ENCODE measurements around the gene DONSON. TPM values are rescaled to one million over a fixed set of nuclear protein-coding genes. Genes with fewer than 3 reads are reported as not detected.

The DONSON gene
- polyA plus RNA-seq, 3 donors = 0.94 to 8.6 (median 1.5) TPM

DNA sequence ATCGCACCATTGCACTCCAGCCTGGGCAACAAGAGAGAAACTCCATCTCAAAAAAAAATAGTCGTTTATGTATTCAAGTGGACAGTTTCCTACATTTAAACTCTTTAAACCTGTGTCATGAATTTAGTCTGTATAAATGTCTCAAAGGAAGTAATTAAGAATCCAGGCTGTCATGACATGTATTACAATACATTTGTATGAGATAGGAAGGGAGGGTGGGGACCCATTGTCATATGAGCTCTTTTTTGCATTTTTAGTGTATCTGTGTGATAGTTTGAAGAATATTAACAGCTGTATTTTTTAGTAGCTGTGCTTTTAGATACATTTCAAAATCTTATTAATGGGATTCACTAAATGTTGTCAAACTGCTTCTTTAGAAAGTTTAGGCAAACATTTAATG is 20.0 kb downstream of the DONSON start:
- no CpG with 5 or more reads among the region's 2 CpGs for WGBS (ENCODE audit: insufficient coverage)
- H3K4me3 Mint-ChIP-seq = no peak overlapping the region
- H3K9me3 Mint-ChIP-seq = no peaks in the 10 kb centered on the region
- no peaks in the 10 kb centered on the region for H3K4me1 Mint-ChIP-seq
- H3K27me3 Mint-ChIP-seq (ENCODE audit: low read depth in 3 of 3) = no peaks in the 10 kb centered on the region
- H4K20me1 ChIP-seq (ENCODE audit: insufficient read depth, low read length) = peaks cover 94% of the 10 kb centered on the region
- TF ChIP-seq, protein P1, sequence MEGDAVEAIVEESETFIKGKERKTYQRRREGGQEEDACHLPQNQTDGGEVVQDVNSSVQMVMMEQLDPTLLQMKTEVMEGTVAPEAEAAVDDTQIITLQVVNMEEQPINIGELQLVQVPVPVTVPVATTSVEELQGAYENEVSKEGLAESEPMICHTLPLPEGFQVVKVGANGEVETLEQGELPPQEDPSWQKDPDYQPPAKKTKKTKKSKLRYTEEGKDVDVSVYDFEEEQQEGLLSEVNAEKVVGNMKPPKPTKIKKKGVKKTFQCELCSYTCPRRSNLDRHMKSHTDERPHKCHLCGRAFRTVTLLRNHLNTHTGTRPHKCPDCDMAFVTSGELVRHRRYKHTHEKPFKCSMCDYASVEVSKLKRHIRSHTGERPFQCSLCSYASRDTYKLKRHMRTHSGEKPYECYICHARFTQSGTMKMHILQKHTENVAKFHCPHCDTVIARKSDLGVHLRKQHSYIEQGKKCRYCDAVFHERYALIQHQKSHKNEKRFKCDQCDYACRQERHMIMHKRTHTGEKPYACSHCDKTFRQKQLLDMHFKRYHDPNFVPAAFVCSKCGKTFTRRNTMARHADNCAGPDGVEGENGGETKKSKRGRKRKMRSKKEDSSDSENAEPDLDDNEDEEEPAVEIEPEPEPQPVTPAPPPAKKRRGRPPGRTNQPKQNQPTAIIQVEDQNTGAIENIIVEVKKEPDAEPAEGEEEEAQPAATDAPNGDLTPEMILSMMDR (IDR thresholded peaks at IDR 0.05) = no peak
- H3K4me2 ChIP-seq (replicated peaks; ENCODE audit: extremely low read depth, low read length, poor library complexity, severe bottlenecking) = no peak overlapping the region
- no peaks in the 10 kb centered on the region for H3K9me3 ChIP-seq (replicated peaks in 1 of 2; ENCODE audit: control insufficient read depth in 1 of 2, insufficient read depth in 1 of 2, low read length in 2 of 2)
- H3K4me3 ChIP-seq (replicated peaks in 1 of 3; ENCODE audit: low read depth in 2 of 3, low read length in 3 of 3) = no peak overlapping the region
- H3K9ac ChIP-seq (ENCODE audit: insufficient read depth, low read length, poor library complexity, severe bottlenecking) = no peak overlapping the region
- no peak overlapping the region for H3K27ac Mint-ChIP-seq
- peaks cover 75 to 94% of the 10 kb centered on the region in 2 donors for H3K36me3 ChIP-seq (replicated peaks in 1 of 2; ENCODE audit: control insufficient read depth in 1 of 2, insufficient read depth in 2 of 2, low read length in 2 of 2)
- H2AFZ ChIP-seq (ENCODE audit: insufficient read depth, low read depth, low read length, poor library complexity, severe bottlenecking) = no peak overlapping the region
- no peaks in the 10 kb centered on the region for H3K4me1 ChIP-seq (ENCODE audit: control insufficient read depth in 1 of 2, insufficient read depth in 2 of 2, low read length in 2 of 2)
- H3K27me3 ChIP-seq (ENCODE audit: control insufficient read depth in 2 of 2, insufficient read depth in 2 of 2, low read length in 2 of 2) = no peaks in the 10 kb centered on the region
- H3K36me3 Mint-ChIP-seq = peaks cover 50 to 67% of the 10 kb centered on the region in 2 donors
- DNase-seq = no peak
- intact Hi-C loops (cut with micrococcal nuclease) = no loop called here
- H3K27ac ChIP-seq (ENCODE audit: low read depth in 1 of 2, low read length in 2 of 2) = no peak overlapping the region
- H3K79me2 ChIP-seq (ENCODE audit: insufficient read depth, low read length) = peaks cover 74% of the 10 kb centered on the region

DNA sequence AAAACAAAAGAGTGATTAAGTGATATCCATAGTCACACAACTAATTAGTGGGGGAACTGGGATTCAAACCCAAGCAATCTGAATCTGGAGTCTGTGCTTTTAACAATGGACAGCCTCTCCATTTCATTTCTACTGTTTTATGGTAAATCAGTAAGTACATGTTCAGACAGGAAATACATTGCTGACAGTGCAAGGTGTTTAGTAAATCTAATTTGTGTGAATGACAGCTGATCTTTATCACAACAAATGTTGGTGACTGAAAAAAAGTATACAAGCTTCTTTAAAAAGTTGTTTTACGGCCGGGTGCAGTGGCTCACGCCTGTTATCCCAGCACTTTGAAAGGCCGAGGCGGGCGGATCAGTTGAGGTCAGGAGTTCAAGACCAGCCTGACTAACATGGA is 20.6 kb downstream of the DONSON start:
- Mint-ChIP-seq H3K36me3 (peaks cover 48 to 68% of the 10 kb centered on the region in 2 donors), H3K27me3 (ENCODE audit: low read depth in 3 of 3) (no peaks in the 10 kb centered on the region), H3K27ac (peak overlapping the region in 3 of 7 donors; percentile 63 to 77 (median 69)), H3K4me1 (no peaks in the 10 kb centered on the region), H3K4me3 (peak overlapping the region in 1 of 2 donors; percentile 20), H3K9me3 (no peaks in the 10 kb centered on the region)
- peaks cover 94% of the 10 kb centered on the region for H4K20me1 ChIP-seq (ENCODE audit: insufficient read depth, low read length)
- H3K9ac ChIP-seq (ENCODE audit: insufficient read depth, low read length, poor library complexity, severe bottlenecking) = no peak overlapping the region
- H3K79me2 ChIP-seq (ENCODE audit: insufficient read depth, low read length) = peaks cover 74% of the 10 kb centered on the region
- intact Hi-C loops (cut with micrococcal nuclease) = no loop called here
- H3K9me3 ChIP-seq (replicated peaks in 1 of 2; ENCODE audit: control insufficient read depth in 1 of 2, insufficient read depth in 1 of 2, low read length in 2 of 2) = no peaks in the 10 kb centered on the region
- no peaks in the 10 kb centered on the region for H3K4me1 ChIP-seq (ENCODE audit: control insufficient read depth in 1 of 2, insufficient read depth in 2 of 2, low read length in 2 of 2)
- H3K27ac ChIP-seq (ENCODE audit: low read depth in 1 of 2, low read length in 2 of 2) = no peak overlapping the region
- no peaks in the 10 kb centered on the region for H3K27me3 ChIP-seq (ENCODE audit: control insufficient read depth in 2 of 2, insufficient read depth in 2 of 2, low read length in 2 of 2)
- H3K36me3 ChIP-seq (replicated peaks in 1 of 2; ENCODE audit: control insufficient read depth in 1 of 2, insufficient read depth in 2 of 2, low read length in 2 of 2) = peaks cover 74 to 94% of the 10 kb centered on the region in 2 donors
- H3K4me3 ChIP-seq (replicated peaks in 1 of 3; ENCODE audit: low read depth in 2 of 3, low read length in 3 of 3) = no peak overlapping the region
- 100% methylated on average over 5 of the region's 6 CpGs for WGBS (ENCODE audit: insufficient coverage)
- no peak overlapping the region for H3K4me2 ChIP-seq (replicated peaks; ENCODE audit: extremely low read depth, low read length, poor library complexity, severe bottlenecking)
- no peak for DNase-seq
- no peak overlapping the region for H2AFZ ChIP-seq (ENCODE audit: insufficient read depth, low read depth, low read length, poor library complexity, severe bottlenecking)
- TF ChIP-seq, protein P1 (IDR thresholded peaks at IDR 0.05) = no peak

Measured in CD14-positive monocyte (primary cell).